ENCODE measurements around the gene ARFGAP3. TPM values are rescaled to one million over a fixed set of nuclear protein-coding genes. Genes with fewer than 3 reads are reported as not detected.

Gene ARFGAP3
- total RNA-seq, 1 experiment from 2014 or later = 15.0 TPM

DNA sequence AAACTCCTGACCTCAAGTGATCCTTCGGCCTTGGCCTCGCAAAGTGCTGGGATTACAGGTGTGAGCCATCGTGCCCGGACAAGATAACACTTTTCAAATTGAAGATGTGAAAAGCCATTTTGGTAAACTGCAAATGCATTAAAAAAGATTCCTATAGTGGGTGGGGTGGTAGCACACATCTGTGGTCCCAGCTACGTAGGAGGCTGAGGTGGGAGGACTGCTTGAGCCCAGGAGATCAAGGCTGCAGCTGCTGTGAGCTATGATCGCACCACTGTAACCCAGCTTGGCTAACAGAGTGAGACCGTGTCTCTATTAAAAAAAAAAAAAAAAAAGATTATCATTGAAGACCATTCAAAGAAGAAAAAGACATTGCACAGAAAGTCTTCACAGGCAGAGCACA, 16.9 kb upstream of the ARFGAP3 start:
- Mint-ChIP-seq H3K4me3 (no peak overlapping the region), H3K9me3 (no peaks in the 10 kb centered on the region), H3K4me1 (no peaks in the 10 kb centered on the region), H3K27me3 (ENCODE audit: low read depth) (no peaks in the 10 kb centered on the region), H3K36me3 (ENCODE audit: insufficient read depth in 1 of 3, low read depth in 3 of 3) (peaks cover 13 to 66% (median 57%) of the 10 kb centered on the region in 3 experiments), H3K27ac (no peak overlapping the region)
- Histone ChIP-seq H4K8ac (replicated peaks; ENCODE audit: insufficient read length, low read depth, low read length) (no peak overlapping the region), H3K9me3 (ENCODE audit: control insufficient read depth, low read depth, low read length) (no peaks in the 10 kb centered on the region), H3K4ac (ENCODE audit: low read depth, low read length) (no peak overlapping the region), H2AFZ (ENCODE audit: low read length) (no peak overlapping the region), H3K9ac (ENCODE audit: extremely low read depth, insufficient read length, low read length) (no peak overlapping the region), H3K27me3 (ENCODE audit: insufficient read depth, low read length) (no peaks in the 10 kb centered on the region), H3K27ac (ENCODE audit: insufficient read length, low read depth, low read length) (no peak overlapping the region), H2BK20ac (ENCODE audit: low read depth, low read length, poor library complexity, severe bottlenecking) (no peak overlapping the region), H3K4me2 (ENCODE audit: insufficient read depth, insufficient read length, low read length) (no peak overlapping the region), H2BK12ac (ENCODE audit: insufficient read length, low read depth, low read length) (no peak overlapping the region), H3K79me2 (ENCODE audit: insufficient read depth, low read length) (no peaks in the 10 kb centered on the region), H3K4me1 (ENCODE audit: insufficient read depth, low read length) (no peaks in the 10 kb centered on the region), H3K14ac (ENCODE audit: insufficient read depth, low read length) (no peak overlapping the region), H2AK5ac (ENCODE audit: insufficient read length, low read length) (no peak overlapping the region), H2BK5ac (ENCODE audit: insufficient read length, low read length) (no peak overlapping the region), H3K56ac (ENCODE audit: insufficient read length, low read depth, low read length) (no peak overlapping the region), H2BK15ac (ENCODE audit: low read depth, low read length) (no peak overlapping the region), H4K20me1 (ENCODE audit: control insufficient read depth, insufficient read depth, insufficient read length) (no peaks in the 10 kb centered on the region), H3K23me2 (ENCODE audit: insufficient read length, low read depth, low read length, poor library complexity, severe bottlenecking) (no peaks in the 10 kb centered on the region), H3K23ac (ENCODE audit: insufficient read length, low read depth, low read length) (no peak overlapping the region), H4K5ac (ENCODE audit: insufficient read length, low read depth, low read length) (no peak overlapping the region), H3T11ph (ENCODE audit: low read length) (no peak overlapping the region), H4K91ac (ENCODE audit: insufficient read length, low read depth, low read length) (no peak overlapping the region), H3K79me1 (ENCODE audit: insufficient read depth, low read depth, low read length, poor library complexity, severe bottlenecking) (no peaks in the 10 kb centered on the region), H3K18ac (ENCODE audit: insufficient read length, low read depth, low read length) (no peak overlapping the region), H2BK120ac (ENCODE audit: low read depth, low read length, poor library complexity, severe bottlenecking) (no peak overlapping the region)
- no CpG with 5 or more reads among the region's 7 CpGs for WGBS (ENCODE audit: extremely low coverage, insufficient read length, low lambda C conversion rate)
- no peak for TF ChIP-seq CTCF (conservative IDR thresholded peaks at IDR 0.05)
- no peak for DNase-seq

Measured in H9 (cell line).